Endothelial cell (in vitro differentiated cells): ENCODE data around the gene COL8A2. TPM values are rescaled to one million over a fixed set of nuclear protein-coding genes. Genes with fewer than 3 reads are reported as not detected.

Experiments
- DNase-seq: peaks from one replicate; pipeline ENCODE4 v3.0.0; 2021; ENCODE audit warnings: low spot score
- H3K27ac Mint-ChIP-seq: one replicate; pipeline ENCODE4 v1.8.0; 2021; ENCODE audit warnings: mixed read lengths, inconsistent platforms; ENCODE audit not compliant: unreplicated experiment
- H3K27me3 Mint-ChIP-seq: one replicate; pipeline ENCODE4 v1.8.0; 2021; ENCODE audit warnings: mild to moderate bottlenecking, moderate library complexity, mixed read lengths, inconsistent platforms; ENCODE audit not compliant: unreplicated experiment
- H3K36me3 Mint-ChIP-seq: one replicate; pipeline ENCODE4 v1.8.0; 2021; ENCODE audit warnings: mild to moderate bottlenecking, low read depth, mixed read lengths, inconsistent platforms; ENCODE audit not compliant: unreplicated experiment
- H3K4me1 Mint-ChIP-seq: one replicate; pipeline ENCODE4 v1.8.0; 2021; ENCODE audit warnings: mild to moderate bottlenecking, mixed read lengths, inconsistent platforms; ENCODE audit not compliant: unreplicated experiment
- H3K4me3 Mint-ChIP-seq: one replicate; pipeline ENCODE4 v1.8.0; 2021; ENCODE audit warnings: mild to moderate bottlenecking, mixed read lengths, inconsistent platforms; ENCODE audit not compliant: unreplicated experiment
- H3K9me3 Mint-ChIP-seq: one replicate; pipeline ENCODE4 v1.8.0; 2021; ENCODE audit warnings: mixed read lengths, inconsistent platforms; ENCODE audit not compliant: unreplicated experiment
- total RNA-seq: library from RNA; stranded (reverse); fragmentation: NEBNext Ultra II Directional; extraction: Animal tissue kit (Norgen Biotek cat#: 25700); gene quantifications from one replicate; pipeline ENCODE4 v1.2.1, GENCODE V29; 2021; ENCODE audit not compliant: unreplicated experiment
- TF ChIP-seq, protein P1 (sequence below): fragments of 200-600 bp; sonication (generic); IDR thresholded peaks from one replicate; pipeline ENCODE4 v1.5.0; 2021; ENCODE audit warnings: antibody characterized with exemption; ENCODE audit not compliant: unreplicated experiment

The COL8A2 gene
- total RNA-seq, 1 donor from 2014 or later = 0.13 TPM

DNA sequence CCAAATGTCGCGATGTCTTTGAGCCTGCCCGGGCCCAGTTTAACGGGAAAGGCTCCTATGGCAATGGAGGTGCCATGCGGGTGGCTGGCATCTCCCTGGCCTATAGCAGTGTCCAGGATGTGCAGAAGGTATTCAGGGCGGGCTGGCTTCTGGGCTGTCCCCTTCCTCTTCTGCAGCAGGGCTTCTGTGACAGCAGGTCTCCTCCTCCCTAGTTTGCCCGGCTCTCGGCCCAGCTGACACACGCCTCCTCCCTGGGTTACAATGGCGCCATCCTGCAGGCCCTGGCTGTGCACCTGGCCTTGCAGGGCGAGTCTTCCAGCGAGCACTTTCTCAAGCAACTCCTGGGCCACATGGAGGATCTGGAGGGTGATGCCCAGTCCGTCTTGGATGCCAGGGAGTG, 33.3 kb downstream of the COL8A2 start:
- TF ChIP-seq, protein P1, sequence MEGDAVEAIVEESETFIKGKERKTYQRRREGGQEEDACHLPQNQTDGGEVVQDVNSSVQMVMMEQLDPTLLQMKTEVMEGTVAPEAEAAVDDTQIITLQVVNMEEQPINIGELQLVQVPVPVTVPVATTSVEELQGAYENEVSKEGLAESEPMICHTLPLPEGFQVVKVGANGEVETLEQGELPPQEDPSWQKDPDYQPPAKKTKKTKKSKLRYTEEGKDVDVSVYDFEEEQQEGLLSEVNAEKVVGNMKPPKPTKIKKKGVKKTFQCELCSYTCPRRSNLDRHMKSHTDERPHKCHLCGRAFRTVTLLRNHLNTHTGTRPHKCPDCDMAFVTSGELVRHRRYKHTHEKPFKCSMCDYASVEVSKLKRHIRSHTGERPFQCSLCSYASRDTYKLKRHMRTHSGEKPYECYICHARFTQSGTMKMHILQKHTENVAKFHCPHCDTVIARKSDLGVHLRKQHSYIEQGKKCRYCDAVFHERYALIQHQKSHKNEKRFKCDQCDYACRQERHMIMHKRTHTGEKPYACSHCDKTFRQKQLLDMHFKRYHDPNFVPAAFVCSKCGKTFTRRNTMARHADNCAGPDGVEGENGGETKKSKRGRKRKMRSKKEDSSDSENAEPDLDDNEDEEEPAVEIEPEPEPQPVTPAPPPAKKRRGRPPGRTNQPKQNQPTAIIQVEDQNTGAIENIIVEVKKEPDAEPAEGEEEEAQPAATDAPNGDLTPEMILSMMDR = no peak
- Mint-ChIP-seq H3K9me3 (no peaks in the 10 kb centered on the region), H3K27ac (no peak overlapping the region), H3K4me3 (no peak overlapping the region), H3K4me1 (peaks cover 10% of the 10 kb centered on the region), H3K27me3 (peaks cover 21% of the 10 kb centered on the region), H3K36me3 (peaks cover 10% of the 10 kb centered on the region)
- no peak for DNase-seq

DNA sequence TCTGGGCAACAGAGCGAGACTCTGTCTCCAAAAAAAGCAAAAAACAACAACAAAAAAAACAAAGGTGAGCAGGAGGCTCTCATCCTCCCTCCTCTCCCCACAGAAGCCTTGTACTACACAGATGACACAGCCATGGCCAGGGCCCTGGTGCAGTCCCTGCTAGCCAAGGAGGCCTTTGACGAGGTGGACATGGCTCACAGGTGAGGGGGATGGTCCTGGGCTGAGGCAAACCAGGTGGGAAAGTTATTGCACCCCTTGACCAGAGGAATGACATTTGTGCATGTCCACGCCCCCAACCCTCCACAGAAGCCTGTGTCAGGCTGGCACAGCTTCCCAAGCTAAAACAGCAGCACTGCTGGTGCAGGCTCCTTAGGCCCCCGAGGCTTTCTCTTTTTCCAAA, 33.9 kb downstream of the COL8A2 start:
- Mint-ChIP-seq H3K9me3 (no peaks in the 10 kb centered on the region), H3K36me3 (peaks cover 10% of the 10 kb centered on the region), H3K4me1 (peaks cover 10% of the 10 kb centered on the region), H3K27me3 (peaks cover 18% of the 10 kb centered on the region), H3K27ac (no peak overlapping the region), H3K4me3 (no peak overlapping the region)
- TF ChIP-seq, protein P1 = no peak
- no peak for DNase-seq

DNA sequence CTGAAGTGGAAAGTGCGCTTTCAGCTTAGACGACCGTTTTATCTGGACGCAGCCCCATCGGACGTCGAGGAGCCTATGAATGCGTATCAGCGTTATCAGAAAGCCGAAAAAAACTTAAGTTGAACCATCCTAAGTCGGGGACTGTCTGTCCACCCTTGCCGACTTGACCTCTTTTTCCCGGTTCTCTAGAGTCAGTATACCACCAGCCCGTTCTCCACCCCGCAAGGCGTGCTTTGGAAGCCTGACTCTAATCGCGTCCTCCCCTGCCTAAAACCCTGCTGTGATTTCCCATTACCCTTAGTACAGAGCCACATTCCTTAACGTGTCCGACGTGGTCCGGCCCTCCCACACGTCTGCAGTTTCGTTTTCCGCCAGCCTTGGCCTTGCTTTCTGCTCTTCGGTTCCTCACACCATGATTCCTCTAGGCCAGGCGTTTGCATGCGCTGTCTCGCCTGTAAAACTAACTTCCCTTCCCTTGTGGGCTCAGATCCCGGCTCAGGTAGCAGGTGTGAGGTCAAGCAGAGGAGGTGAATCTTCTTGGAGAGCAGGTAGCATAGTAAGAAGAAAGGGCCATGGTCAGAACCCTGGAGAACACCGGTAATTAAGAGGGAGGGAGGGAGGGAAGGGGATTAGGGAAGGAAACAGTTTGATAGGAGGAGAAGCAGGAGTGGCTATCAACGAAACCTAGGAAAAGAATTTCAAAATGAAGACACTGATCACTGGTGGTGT, 35.5 kb downstream of the COL8A2 start:
- Mint-ChIP-seq H3K4me1 (peaks cover 10% of the 10 kb centered on the region), H3K4me3 (peak overlapping the region; percentile 98), H3K27me3 (peaks cover 18% of the 10 kb centered on the region), H3K27ac (peak overlapping the region; percentile 91), H3K9me3 (no peaks in the 10 kb centered on the region), H3K36me3 (peaks cover 10% of the 10 kb centered on the region)
- TF ChIP-seq, protein P1 = no peak
- DNase-seq = no peak

DNA sequence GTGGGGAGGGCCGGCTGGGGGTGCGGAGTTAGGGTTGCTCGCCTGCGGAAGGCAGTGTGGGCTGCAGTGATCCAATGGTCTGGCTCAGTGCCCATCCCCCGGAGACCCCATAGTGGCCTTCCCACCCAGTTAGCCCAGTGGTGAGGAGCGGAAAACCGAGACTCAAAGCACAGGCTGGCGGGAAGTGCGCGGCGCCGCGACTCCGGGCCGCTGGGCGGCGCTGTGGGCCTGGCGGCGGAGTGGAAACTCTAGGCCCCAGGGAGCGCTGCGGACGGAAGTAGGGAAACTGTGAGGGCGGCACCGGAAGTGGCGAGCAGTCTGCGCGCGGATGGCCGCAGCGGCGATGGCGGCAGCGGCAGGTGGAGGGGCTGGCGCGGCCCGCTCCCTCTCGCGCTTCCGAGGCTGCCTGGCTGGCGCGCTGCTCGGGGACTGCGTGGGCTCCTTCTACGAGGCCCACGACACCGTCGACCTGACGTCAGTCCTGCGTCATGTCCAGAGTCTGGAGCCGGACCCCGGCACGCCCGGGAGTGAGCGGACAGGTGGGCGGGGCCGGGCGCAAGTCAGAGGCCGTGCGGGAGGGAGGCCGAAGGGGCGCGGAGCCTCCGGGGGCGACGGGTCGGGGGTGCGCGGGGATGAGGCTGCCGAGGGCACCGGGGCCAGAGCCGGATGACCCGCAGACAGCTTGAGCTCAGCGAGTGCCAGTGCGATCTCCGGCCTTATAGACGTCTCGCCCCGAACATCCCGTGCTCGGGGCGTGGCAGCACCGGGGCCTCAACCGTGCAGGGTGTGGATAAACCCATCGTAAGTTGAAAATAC, 36.2 kb downstream of the COL8A2 start, which contains the start of gene ADPRS:
TSS of gene ADPRS (plus strand) at position 316 of the 816 bp plus-strand sequence. CDS start at position 329, 13 bp downstream.
- Mint-ChIP-seq H3K27me3 (peaks cover 18% of the 10 kb centered on the region), H3K27ac (peak within 1 kb of the TSS; percentile 91), H3K36me3 (peaks cover 10% of the 10 kb centered on the region), H3K9me3 (no peaks in the 10 kb centered on the region), H3K4me1 (peaks cover 10% of the 10 kb centered on the region), H3K4me3 (peak within 1 kb of the TSS; percentile 98)
- DNase-seq = peak; percentile 93
- TF ChIP-seq, protein P1 = peak; percentile 96

DNA sequence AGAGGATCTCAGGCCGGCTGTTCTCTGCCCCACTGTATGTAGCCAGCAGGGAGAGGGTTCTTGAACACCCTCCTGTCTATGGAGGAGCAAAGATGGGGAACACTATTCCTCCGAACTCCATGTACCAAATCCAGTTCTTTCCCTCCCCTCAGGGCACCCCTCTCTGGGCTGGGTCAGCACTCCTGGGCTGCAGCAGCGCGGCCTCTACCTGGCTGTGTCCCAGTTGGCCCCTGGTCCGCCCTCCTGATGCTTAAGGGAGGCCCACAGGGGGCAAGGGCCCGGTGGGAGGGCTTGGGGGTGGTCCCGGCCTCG, 36.8 kb downstream of the COL8A2 start:
- peaks cover 20% of the 10 kb centered on the region for H3K27me3 Mint-ChIP-seq
- peaks cover 10% of the 10 kb centered on the region for H3K4me1 Mint-ChIP-seq
- TF ChIP-seq, protein P1 = no peak
- H3K4me3 Mint-ChIP-seq = no peak overlapping the region
- H3K27ac Mint-ChIP-seq = no peak overlapping the region
- no peak for DNase-seq
- no peaks in the 10 kb centered on the region for H3K9me3 Mint-ChIP-seq
- peaks cover 10% of the 10 kb centered on the region for H3K36me3 Mint-ChIP-seq
